Body of pancreas (tissue), 4 donors: ENCODE results near the gene TTLL11.

Experiments
- POLR2A ChIP-seq, 3 donors: fragments of 450-650 bp; IDR thresholded peaks; one replicate each; pipeline ENCODE4 v1.6.1; 2016; ENCODE audit warnings: antibody characterized with exemption in 3 of 3, mild to moderate bottlenecking in 2 of 3
- TF ChIP-seq, protein P1 (sequence below), 7 experiments: fragments of 450-650 bp in 4 of 7; fragments of 200-600 bp in 3 of 7; sonication (generic) in 3 of 7; IDR thresholded peaks; one replicate each; pipeline ENCODE4 v1.5.1; 2016 to 2019; ENCODE audit warnings: antibody characterized with exemption in 7 of 7

GRCh38 chr9:122050167-122050566, 42.9 kb downstream of the TTLL11 start:
- TF ChIP-seq, protein P1, sequence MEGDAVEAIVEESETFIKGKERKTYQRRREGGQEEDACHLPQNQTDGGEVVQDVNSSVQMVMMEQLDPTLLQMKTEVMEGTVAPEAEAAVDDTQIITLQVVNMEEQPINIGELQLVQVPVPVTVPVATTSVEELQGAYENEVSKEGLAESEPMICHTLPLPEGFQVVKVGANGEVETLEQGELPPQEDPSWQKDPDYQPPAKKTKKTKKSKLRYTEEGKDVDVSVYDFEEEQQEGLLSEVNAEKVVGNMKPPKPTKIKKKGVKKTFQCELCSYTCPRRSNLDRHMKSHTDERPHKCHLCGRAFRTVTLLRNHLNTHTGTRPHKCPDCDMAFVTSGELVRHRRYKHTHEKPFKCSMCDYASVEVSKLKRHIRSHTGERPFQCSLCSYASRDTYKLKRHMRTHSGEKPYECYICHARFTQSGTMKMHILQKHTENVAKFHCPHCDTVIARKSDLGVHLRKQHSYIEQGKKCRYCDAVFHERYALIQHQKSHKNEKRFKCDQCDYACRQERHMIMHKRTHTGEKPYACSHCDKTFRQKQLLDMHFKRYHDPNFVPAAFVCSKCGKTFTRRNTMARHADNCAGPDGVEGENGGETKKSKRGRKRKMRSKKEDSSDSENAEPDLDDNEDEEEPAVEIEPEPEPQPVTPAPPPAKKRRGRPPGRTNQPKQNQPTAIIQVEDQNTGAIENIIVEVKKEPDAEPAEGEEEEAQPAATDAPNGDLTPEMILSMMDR (IDR thresholded peaks at IDR 0.05) = no peak
- TF ChIP-seq POLR2A (IDR thresholded peaks at IDR 0.05) = no peak
